NCI-H1694 treated with DMSO at 0.1 percent for 48 hours (cell line): Measurements from ENCODE around the gene GRIN2A.
A peak's percentile ranks its signal among the peaks of the same experiment; 100 is the strongest.

Experiments
- DNase-seq: peaks from one replicate; lab custom pipeline; 2025; lab: John Stamatoyannopoulos, UW

GRIN2A gene

DNA sequence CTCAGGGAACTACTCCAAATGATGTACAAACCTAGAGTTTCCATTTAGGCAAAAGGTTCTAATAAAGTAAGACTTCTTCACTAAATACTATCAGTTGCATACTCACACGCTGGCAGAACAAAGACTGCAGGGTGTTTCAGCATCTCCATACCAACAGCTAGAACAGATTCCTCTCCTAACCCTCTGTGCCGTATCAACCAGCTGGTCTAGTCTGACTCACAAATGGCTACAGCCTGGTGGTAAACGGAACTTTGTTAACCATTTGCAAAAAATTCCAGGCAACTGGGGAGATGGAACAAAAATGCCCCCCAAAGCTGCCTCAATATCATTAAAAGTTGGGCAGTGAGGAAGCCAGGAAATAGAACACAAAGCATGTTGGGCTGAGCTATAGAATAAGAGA, 217.1 kb downstream of the GRIN2A start:
- no peak for DNase-seq

DNA sequence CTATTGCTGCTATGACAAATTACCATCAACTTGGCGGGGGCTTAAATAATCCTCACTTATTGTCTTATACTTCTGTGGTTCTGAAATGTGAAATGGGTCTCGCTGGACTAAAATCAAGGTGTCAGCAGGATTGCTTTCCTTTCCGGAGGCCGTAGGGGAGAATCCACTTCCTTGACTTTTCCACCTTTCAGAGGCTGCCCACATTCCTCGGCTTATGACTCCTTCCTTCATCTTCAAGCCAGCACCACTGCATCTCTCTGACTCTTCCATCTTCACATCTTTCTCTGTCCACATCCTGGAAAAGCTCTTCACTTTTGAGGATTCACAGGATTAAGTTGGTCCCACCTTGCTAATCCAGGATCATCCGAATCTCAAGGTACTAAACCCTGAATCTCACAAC, 217.8 kb downstream of the GRIN2A start:
- DNase-seq: no peak

GRCh38 chr16:9957433-9957832, 224.8 kb downstream of the GRIN2A start:
- DNase-seq: no peak

- no peak for DNase-seq
Observed at GRCh38 chr16:9957002-9957401, 225.2 kb downstream of the GRIN2A start.

GRCh38 chr16:9955677-9956076, 226.6 kb downstream of the GRIN2A start:
- no peak for DNase-seq

- DNase-seq: no peak
Observed at GRCh38 chr16:9953908-9954570, 228.2 kb downstream of the GRIN2A start.

DNA sequence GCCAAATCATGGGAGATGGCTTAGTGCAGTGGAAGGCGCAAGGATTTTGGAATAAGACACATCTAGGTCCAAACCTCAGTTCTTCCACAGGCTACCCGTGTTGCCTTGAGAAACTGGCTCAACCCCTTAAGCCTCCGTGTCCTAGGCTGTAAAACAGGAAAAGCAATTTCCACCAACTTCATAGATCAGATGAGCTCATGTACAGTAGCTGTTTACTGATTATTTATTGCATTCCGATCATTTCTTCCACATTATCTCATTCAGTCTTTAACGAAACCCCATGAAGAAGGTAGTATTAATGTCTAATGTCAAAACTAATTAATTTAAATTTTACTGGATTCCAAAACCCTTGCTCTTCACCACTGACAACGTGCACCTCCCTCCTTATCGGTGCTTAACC, 231.6 kb downstream of the GRIN2A start:
- no peak for DNase-seq

DNA sequence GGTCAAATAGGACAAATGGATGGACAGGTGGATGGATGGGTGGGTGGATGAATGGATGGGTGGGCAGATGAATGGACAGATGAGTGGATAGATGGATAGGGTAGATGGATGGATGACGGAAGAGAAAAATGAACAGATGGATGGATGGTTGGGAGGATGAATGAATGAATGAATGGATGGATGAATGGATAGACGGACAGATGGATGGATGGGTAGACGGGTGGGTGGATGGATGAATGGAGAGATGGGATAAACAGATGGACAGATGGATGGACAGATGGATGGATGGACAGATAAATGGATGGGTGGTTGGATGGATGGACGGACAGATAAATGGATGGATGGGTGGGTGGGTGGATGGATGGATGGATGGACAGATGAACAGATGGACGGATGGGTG, 232.8 kb downstream of the GRIN2A start:
- no peak for DNase-seq

GRCh38 chr16:9948933-9949332, 233.3 kb downstream of the GRIN2A start:
- DNase-seq: no peak

- DNase-seq: no peak
Observed at GRCh38 chr16:9946022-9946720, 236.1 kb downstream of the GRIN2A start.

- DNase-seq: no peak
Observed at GRCh38 chr16:9943121-9943520, 239.1 kb downstream of the GRIN2A start.

- DNase-seq: no peak
Observed at GRCh38 chr16:9941245-9941644, 241.0 kb downstream of the GRIN2A start.

- no peak for DNase-seq
Observed at GRCh38 chr16:9934723-9935508, 247.3 kb downstream of the GRIN2A start.

DNA sequence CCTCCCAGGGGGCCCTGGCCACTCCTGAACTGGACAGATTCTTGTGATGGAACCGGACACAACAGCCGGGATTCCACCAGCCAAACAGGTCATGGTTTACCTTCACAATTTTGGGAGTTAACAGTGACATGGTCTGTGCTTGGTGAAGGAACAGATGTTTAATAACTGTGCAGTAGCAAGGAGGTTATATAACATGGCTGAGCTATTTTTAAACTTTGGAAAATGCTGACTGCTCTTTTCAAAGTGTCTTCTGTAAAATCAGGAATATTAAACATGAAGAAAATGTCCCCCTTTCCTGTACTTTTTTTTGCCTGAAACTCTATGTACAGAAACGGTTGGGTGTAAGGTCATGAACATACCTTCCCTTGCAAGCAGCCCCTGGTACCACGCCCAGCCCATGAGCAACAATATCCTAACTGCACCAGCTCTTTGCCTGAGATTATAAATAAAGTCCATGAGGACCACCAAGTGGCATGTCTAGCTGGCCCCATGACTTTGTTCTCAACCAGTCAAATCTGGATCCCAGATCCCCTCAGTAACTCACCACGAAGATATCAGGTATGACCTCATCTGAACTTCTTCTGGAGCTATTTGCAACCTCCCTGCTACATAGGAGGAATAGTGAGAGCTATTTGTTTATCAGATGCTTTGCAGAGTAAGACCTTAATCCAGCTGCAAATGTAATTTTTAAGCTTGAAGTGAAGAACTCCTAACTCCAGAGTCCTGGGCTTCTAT, 249.1 kb downstream of the GRIN2A start:
- no peak for DNase-seq

DNA sequence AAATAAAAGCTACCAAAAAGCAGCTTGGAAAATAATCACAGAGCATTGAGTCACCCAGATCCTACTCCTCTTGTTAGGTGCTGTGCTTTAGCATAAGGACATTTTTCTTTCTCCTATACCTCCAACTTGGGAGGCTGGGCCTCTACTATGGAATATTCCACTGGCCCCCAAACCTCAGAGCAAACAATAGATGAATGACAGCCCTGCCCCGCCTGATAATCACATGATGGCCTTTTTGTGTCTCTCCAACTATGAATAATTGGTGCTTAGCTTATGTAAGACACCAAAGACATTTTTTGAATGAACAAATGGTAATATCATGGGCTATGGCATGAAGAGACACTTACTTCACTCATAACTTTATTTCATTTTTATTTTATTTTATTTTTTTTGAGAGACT, 250.2 kb downstream of the GRIN2A start:
- no peak for DNase-seq

GRCh38 chr16:9929836-9930235, 252.4 kb downstream of the GRIN2A start:
- DNase-seq: peak; percentile 58

GRCh38 chr16:9929313-9929712, 252.9 kb downstream of the GRIN2A start:
- DNase-seq: no peak

- DNase-seq: no peak
Observed at GRCh38 chr16:9922441-9922840, 259.8 kb downstream of the GRIN2A start.

- DNase-seq: no peak
Observed at GRCh38 chr16:9921997-9922396, 260.2 kb downstream of the GRIN2A start.

DNA sequence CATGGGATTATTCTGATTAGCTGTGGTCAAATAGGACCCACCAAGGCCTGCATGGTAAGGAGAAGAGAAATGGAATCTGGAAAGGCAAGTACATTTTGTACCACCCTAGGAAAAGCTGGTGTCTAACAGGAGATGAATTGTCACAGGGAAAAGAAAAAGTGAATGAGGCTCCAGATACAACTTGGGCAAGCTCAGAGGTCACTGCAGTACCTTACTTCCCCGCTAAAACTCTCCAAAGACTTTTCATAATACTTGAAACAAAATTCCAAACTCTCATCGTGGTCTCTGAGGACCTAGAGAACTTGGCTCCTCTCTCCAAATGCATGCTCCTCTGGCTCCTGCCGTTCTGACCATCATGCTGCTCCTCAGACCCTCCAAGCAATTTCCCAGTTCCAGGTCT, 262.8 kb downstream of the GRIN2A start:
- DNase-seq: no peak

DNA sequence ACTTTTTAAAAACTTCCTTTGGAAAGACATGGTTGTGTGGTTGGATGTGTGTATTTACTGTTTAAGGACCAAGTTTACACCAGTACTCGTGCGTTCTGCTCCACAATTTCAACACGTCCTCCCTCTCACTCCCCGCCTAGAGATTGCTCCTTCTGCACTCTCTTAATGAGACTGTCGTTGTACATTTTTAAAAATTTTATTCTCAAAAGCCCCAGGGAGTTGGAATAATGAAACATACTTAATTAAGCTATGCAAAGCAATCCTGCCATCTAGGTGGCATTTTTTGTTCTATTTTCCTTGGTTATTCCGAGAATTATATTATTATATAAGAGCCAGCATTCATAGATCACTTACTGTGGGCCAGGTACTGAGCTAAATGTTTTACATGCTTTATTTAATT, 264.5 kb downstream of the GRIN2A start:
- no peak for DNase-seq

DNA sequence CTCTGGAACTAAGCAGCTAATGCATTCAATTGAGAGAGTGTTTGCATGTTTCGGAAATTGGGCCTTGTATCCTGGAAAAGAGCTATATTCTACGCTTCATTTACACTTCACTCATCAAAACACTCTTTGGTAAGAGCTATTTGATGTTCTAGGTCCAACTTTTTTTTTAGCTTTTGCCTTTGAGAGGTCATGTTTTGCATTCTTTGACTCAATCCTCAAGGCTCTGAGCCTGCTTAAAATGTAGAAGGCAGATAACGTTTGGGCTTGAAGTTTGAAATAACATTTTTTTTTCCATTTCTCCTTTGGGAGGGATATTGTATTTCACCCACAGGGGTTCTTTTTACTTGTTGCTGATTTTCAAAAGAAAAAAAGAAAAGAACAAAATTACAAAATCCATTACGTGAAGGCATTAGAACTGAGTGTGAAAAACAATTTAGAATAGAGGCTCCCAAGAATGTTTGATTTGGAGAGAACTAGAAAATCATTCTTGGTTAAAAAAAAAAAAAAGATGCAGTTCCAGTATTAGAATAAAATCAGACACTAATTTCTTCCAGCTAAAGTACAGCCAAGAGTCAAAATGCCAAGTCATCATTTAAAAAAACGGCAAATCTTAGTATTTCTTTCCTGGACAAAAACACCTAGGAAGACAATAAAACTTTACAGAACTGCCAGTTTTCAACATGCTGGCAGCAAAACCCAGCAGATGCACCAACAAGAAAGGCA, 268.5 kb downstream of the GRIN2A start:
- DNase-seq: no peak
